ENCODE measurements around the gene KMT2E.

KMT2E gene

GRCh38 chr7:105102557-105103352, 88.8 kb downstream of the KMT2E start:
- Histone ChIP-seq H3K4me1 (ENCODE audit: insufficient read depth, low read length) (no peaks in the 10 kb centered on the region), H3K79me2 (ENCODE audit: insufficient read depth, low read length) (peaks cover 32% of the 10 kb centered on the region), H3K9me3 (ENCODE audit: insufficient read depth, low read length, severe bottlenecking) (no peaks in the 10 kb centered on the region), H3K36me3 (ENCODE audit: insufficient read depth, low read length) (peaks cover 92% of the 10 kb centered on the region), H3K4me2 (ENCODE audit: insufficient read depth, low read length) (no peak overlapping the region), H3K4me3 (ENCODE audit: low read depth in 1 of 2, low read length in 2 of 2) (no peak overlapping the region), H3K9ac (ENCODE audit: low read depth, low read length) (no peak overlapping the region), H2AFZ (ENCODE audit: low read depth, low read length) (no peak overlapping the region), H3K27ac (ENCODE audit: low read length) (no peak overlapping the region; the same call in 1 of the 2 replicates), H3K27me3 (ENCODE audit: insufficient read depth, low read length, poor library complexity) (no peaks in the 10 kb centered on the region), H4K20me1 (ENCODE audit: insufficient read depth, low read length) (peaks cover 18% of the 10 kb centered on the region; the same call in 1 of the 2 replicates)
- DNase-seq (no peak), ATAC-seq (ENCODE audit: insufficient read depth, low read depth) (no peak)
- TF ChIP-seq EZH2 (IDR thresholded peaks at IDR 0.05; ENCODE audit: borderline replicate concordance, low read depth, low read length, severe bottlenecking) (no peak), CTCF (IDR thresholded peaks at IDR 0.05; ENCODE audit: borderline replicate concordance, extremely low read depth, low read length, poor library complexity, severe bottlenecking) (no peak)

GRCh38 chr7:105105579-105105978, 91.6 kb downstream of the KMT2E start:
- H3K9me3 ChIP-seq (ENCODE audit: insufficient read depth, low read length, severe bottlenecking): no peaks in the 10 kb centered on the region
- no peak overlapping the region for H3K9ac ChIP-seq (ENCODE audit: low read depth, low read length)
- no peak overlapping the region for H2AFZ ChIP-seq (ENCODE audit: low read depth, low read length)
- no peak overlapping the region for H3K4me2 ChIP-seq (ENCODE audit: insufficient read depth, low read length)
- H3K27ac ChIP-seq (ENCODE audit: low read length): no peak overlapping the region
- H3K36me3 ChIP-seq (ENCODE audit: insufficient read depth, low read length): peaks cover 94% of the 10 kb centered on the region
- no peaks in the 10 kb centered on the region for H3K27me3 ChIP-seq (ENCODE audit: insufficient read depth, low read length, poor library complexity)
- H3K4me1 ChIP-seq (ENCODE audit: insufficient read depth, low read length): no peaks in the 10 kb centered on the region
- DNase-seq: no peak
- H3K79me2 ChIP-seq (ENCODE audit: insufficient read depth, low read length): peaks cover 41% of the 10 kb centered on the region
- ATAC-seq (ENCODE audit: insufficient read depth, low read depth): no peak
- H3K4me3 ChIP-seq (ENCODE audit: low read depth in 1 of 2, low read length in 2 of 2): no peak overlapping the region
- TF ChIP-seq CTCF (IDR thresholded peaks at IDR 0.05; ENCODE audit: borderline replicate concordance, extremely low read depth, low read length, poor library complexity, severe bottlenecking): no peak
- H4K20me1 ChIP-seq (ENCODE audit: insufficient read depth, low read length): peaks cover 32% of the 10 kb centered on the region

- Histone ChIP-seq H3K27ac (ENCODE audit: low read length) (no peak overlapping the region), H3K4me3 (ENCODE audit: low read depth in 1 of 2, low read length in 2 of 2) (no peak overlapping the region), H3K4me2 (ENCODE audit: insufficient read depth, low read length) (no peak overlapping the region), H3K4me1 (ENCODE audit: insufficient read depth, low read length) (no peaks in the 10 kb centered on the region), H3K27me3 (ENCODE audit: insufficient read depth, low read length, poor library complexity) (no peaks in the 10 kb centered on the region), H3K79me2 (ENCODE audit: insufficient read depth, low read length) (peaks cover 42% of the 10 kb centered on the region), H2AFZ (ENCODE audit: low read depth, low read length) (no peak overlapping the region), H4K20me1 (ENCODE audit: insufficient read depth, low read length) (peaks cover 35% of the 10 kb centered on the region), H3K9ac (ENCODE audit: low read depth, low read length) (no peak overlapping the region), H3K36me3 (ENCODE audit: insufficient read depth, low read length) (peaks cover 94% of the 10 kb centered on the region), H3K9me3 (ENCODE audit: insufficient read depth, low read length, severe bottlenecking) (no peaks in the 10 kb centered on the region)
- TF ChIP-seq CTCF (IDR thresholded peaks at IDR 0.05; ENCODE audit: borderline replicate concordance, extremely low read depth, low read length, poor library complexity, severe bottlenecking): no peak
- DNase-seq (no peak), ATAC-seq (ENCODE audit: insufficient read depth, low read depth) (peak; percentile 23; the same call in 1 of the 3 replicates)
Observed at GRCh38 chr7:105106473-105106872, 92.5 kb downstream of the KMT2E start.
